GM19351 (cell line): ENCODE measurements around the gene NSMF.

ENCODE experiments used
- ATAC-seq: cut with Tn5 transposase; IDR thresholded peaks from one replicate; pipeline ENCODE4 v1.9.1; 2021; ENCODE audit warnings: mild to moderate bottlenecking, moderate library complexity; ENCODE audit not compliant: unreplicated experiment

Gene NSMF

GRCh38 chr9:137433349-137433915 is 25.7 kb downstream of the NSMF start:
- ATAC-seq, result no peak

GRCh38 chr9:137432687-137433348 is 26.3 kb downstream of the NSMF start:
- ATAC-seq, result no peak

GRCh38 chr9:137431416-137431931 is 27.7 kb downstream of the NSMF start:
- ATAC-seq, result no peak

- ATAC-seq, result no peak
These were observed 28.3 kb downstream of the NSMF start for GRCh38 chr9:137430723-137431415.

GRCh38 chr9:137429974-137430722 is 29.0 kb downstream of the NSMF start:
- no peak for ATAC-seq

GRCh38 chr9:137429546-137429890 is 29.6 kb downstream of the NSMF start:
- no peak for ATAC-seq

GRCh38 chr9:137428841-137429545 is 30.1 kb downstream of the NSMF start:
- no peak for ATAC-seq

- no peak for ATAC-seq
These were observed 30.9 kb downstream of the NSMF start for GRCh38 chr9:137428311-137428630.

GRCh38 chr9:137427454-137428310 is 31.5 kb downstream of the NSMF start:
- no peak for ATAC-seq

GRCh38 chr9:137426018-137426681 is 33.0 kb downstream of the NSMF start:
- no peak for ATAC-seq

- peak; percentile 35 for ATAC-seq
These were observed 35.4 kb downstream of the NSMF start for GRCh38 chr9:137423514-137424291.

- ATAC-seq, result peak; percentile 78
These were observed 36.3 kb downstream of the NSMF start, which contains the start of the genes EXD3 and NOXA1 for GRCh38 chr9:137422604-137423513. Gene EXD3, minus strand, starts transcription at chr9:137423162. Its CDS starts 27,805 bp downstream, at chr9:137395357. Gene NOXA1, plus strand, starts transcription at chr9:137423393. Its CDS starts 137 bp downstream, at chr9:137423530.

- ATAC-seq, result no peak
These were observed 37.1 kb downstream of the NSMF start for GRCh38 chr9:137421838-137422603.

GRCh38 chr9:137417161-137418021 is 41.7 kb downstream of the NSMF start:
- ATAC-seq, result no peak

GRCh38 chr9:137416563-137417151 is 42.5 kb downstream of the NSMF start:
- no peak for ATAC-seq
